Osteoblast (primary cell): ENCODE results near the gene GAP43. TPM values are rescaled to one million over a fixed set of nuclear protein-coding genes. Genes with fewer than 3 reads are reported as not detected.

ENCODE experiments used
- DNase-seq: peaks from one replicate; pipeline ENCODE4 v3.0.0; 2011; ENCODE audit warnings: low spot score, mixed read lengths; ENCODE audit not compliant: insufficient read length; ENCODE audit errors: missing footprints
- H2AFZ ChIP-seq: 2 replicates; pipeline ENCODE4 v1.6.0; 2011; ENCODE audit warnings: mild to moderate bottlenecking, low read length
- H3K27ac ChIP-seq: 2 replicates; pipeline ENCODE4 v1.5.1; 2011; ENCODE audit warnings: mild to moderate bottlenecking, low read depth, low read length, moderate library complexity
- H3K27me3 ChIP-seq: 2 replicates; pipeline ENCODE4 v1.6.0; 2012; ENCODE audit warnings: mild to moderate bottlenecking, control low read depth, inconsistent platforms, low read length, moderate library complexity; ENCODE audit not compliant: insufficient read depth
- H3K36me3 ChIP-seq: 2 replicates; pipeline ENCODE4 v1.5.1; 2011; ENCODE audit warnings: mild to moderate bottlenecking, low read length, control low read depth, moderate library complexity; ENCODE audit not compliant: insufficient read depth
- H3K4me1 ChIP-seq: 2 replicates; pipeline ENCODE4 v1.5.1; 2011; ENCODE audit warnings: mild to moderate bottlenecking, low read length, control low read depth, moderate library complexity; ENCODE audit not compliant: insufficient read depth
- H3K4me2 ChIP-seq: 2 replicates; pipeline ENCODE4 v1.6.0; 2011; ENCODE audit warnings: mild to moderate bottlenecking, low read length; ENCODE audit not compliant: insufficient read depth
- H3K4me3 ChIP-seq: fragments of 200-600 bp; sonication (generic); 3 replicates; pipeline ENCODE4 v1.5.1; 2012; ENCODE audit warnings: mild to moderate bottlenecking, low read length, inconsistent platforms; ENCODE audit not compliant: insufficient read depth
- H3K79me2 ChIP-seq: 2 replicates; pipeline ENCODE4 v1.6.0; 2012; ENCODE audit warnings: mild to moderate bottlenecking, low read length, control low read depth, inconsistent platforms; ENCODE audit not compliant: insufficient read depth
- H3K9me3 ChIP-seq: 2 replicates; pipeline ENCODE4 v1.5.1; 2011; ENCODE audit warnings: low read depth, low read length, control low read depth
- H4K20me1 ChIP-seq: 2 replicates; pipeline ENCODE4 v1.6.0; 2012; ENCODE audit warnings: mild to moderate bottlenecking, low read length, control low read depth; ENCODE audit not compliant: insufficient read depth
- total RNA-seq: library from RNA; depleted of rRNA; stranded (reverse); fragments of >200 nt; gene quantifications from 2 replicates; pipeline ENCODE4 v1.2.3, GENCODE V29; 2012
- TF ChIP-seq, protein P1 (sequence below): IDR thresholded peaks from 2 replicates; pipeline ENCODE4 v1.5.1; 2011; ENCODE audit warnings: mild to moderate bottlenecking, low read depth, low read length, moderate library complexity; ENCODE audit errors: extremely low read depth

GAP43 gene
- total RNA-seq, 1 donor = 3.6 TPM

GRCh38 chr3:115658032-115658336 lies 34.7 kb downstream of the GAP43 start:
- TF ChIP-seq, protein P1, sequence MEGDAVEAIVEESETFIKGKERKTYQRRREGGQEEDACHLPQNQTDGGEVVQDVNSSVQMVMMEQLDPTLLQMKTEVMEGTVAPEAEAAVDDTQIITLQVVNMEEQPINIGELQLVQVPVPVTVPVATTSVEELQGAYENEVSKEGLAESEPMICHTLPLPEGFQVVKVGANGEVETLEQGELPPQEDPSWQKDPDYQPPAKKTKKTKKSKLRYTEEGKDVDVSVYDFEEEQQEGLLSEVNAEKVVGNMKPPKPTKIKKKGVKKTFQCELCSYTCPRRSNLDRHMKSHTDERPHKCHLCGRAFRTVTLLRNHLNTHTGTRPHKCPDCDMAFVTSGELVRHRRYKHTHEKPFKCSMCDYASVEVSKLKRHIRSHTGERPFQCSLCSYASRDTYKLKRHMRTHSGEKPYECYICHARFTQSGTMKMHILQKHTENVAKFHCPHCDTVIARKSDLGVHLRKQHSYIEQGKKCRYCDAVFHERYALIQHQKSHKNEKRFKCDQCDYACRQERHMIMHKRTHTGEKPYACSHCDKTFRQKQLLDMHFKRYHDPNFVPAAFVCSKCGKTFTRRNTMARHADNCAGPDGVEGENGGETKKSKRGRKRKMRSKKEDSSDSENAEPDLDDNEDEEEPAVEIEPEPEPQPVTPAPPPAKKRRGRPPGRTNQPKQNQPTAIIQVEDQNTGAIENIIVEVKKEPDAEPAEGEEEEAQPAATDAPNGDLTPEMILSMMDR = no peak
- no peaks in the 10 kb centered on the region for H3K27me3 ChIP-seq
- H2AFZ ChIP-seq = peak overlapping the region; percentile 84
- H3K4me1 ChIP-seq = peaks cover 17% of the 10 kb centered on the region
- H4K20me1 ChIP-seq = no peaks in the 10 kb centered on the region
- peak; percentile 63 for DNase-seq
- H3K36me3 ChIP-seq = no peaks in the 10 kb centered on the region
- H3K4me2 ChIP-seq = peak overlapping the region; percentile 87
- peak overlapping the region; percentile 95 for H3K27ac ChIP-seq
- no peaks in the 10 kb centered on the region for H3K9me3 ChIP-seq
- no peaks in the 10 kb centered on the region for H3K79me2 ChIP-seq
- H3K4me3 ChIP-seq = peak overlapping the region; percentile 81

- peak overlapping the region; percentile 84 for H2AFZ ChIP-seq
- H3K79me2 ChIP-seq = no peaks in the 10 kb centered on the region
- H3K27me3 ChIP-seq = no peaks in the 10 kb centered on the region
- H3K4me1 ChIP-seq = peaks cover 17% of the 10 kb centered on the region
- peak overlapping the region; percentile 95 for H3K27ac ChIP-seq
- peak overlapping the region; percentile 81 for H3K4me3 ChIP-seq
- TF ChIP-seq, protein P1 = no peak
- no peaks in the 10 kb centered on the region for H3K36me3 ChIP-seq
- no peaks in the 10 kb centered on the region for H3K9me3 ChIP-seq
- peak; percentile 93 for DNase-seq
- no peaks in the 10 kb centered on the region for H4K20me1 ChIP-seq
- peak overlapping the region; percentile 87 for H3K4me2 ChIP-seq
Observed at GRCh38 chr3:115658337-115659181, 35.2 kb downstream of the GAP43 start.

- H3K36me3 ChIP-seq = no peaks in the 10 kb centered on the region
- H2AFZ ChIP-seq = peak overlapping the region; percentile 84
- peak overlapping the region; percentile 95 for H3K27ac ChIP-seq
- H3K4me3 ChIP-seq = peak overlapping the region; percentile 81
- TF ChIP-seq, protein P1 = no peak
- H3K4me2 ChIP-seq = peak overlapping the region; percentile 87
- no peaks in the 10 kb centered on the region for H3K27me3 ChIP-seq
- H4K20me1 ChIP-seq = no peaks in the 10 kb centered on the region
- H3K4me1 ChIP-seq = peaks cover 17% of the 10 kb centered on the region
- no peaks in the 10 kb centered on the region for H3K9me3 ChIP-seq
- no peaks in the 10 kb centered on the region for H3K79me2 ChIP-seq
- DNase-seq = peak; percentile 64
Observed at GRCh38 chr3:115659253-115660220, 36.2 kb downstream of the GAP43 start.
